GM12878 (cell line): ENCODE data around the gene ZMYND15. TPM values are rescaled to one million over a fixed set of nuclear protein-coding genes. Genes with fewer than 3 reads are reported as not detected.

Experiments
- ATAC-seq: fragments of 200-7000 bp; cut with Tn5 transposase; 3 replicates; pipeline ENCODE4 v1.9.1; 2020; ENCODE audit warnings: mild to moderate bottlenecking, moderate library complexity
- BruUV-seq: library from RNA; stranded (reverse); fragments of 400-500 nt; replicated peaks from 2 replicates; lab custom pipeline; 2021; lab: Mats Ljungman, UMichigan
- CTCF ChIA-PET: fragments of 300-600 bp; sonication (Branson Sonifier 250); formaldehyde crosslinking; extraction: SDS; loops from one replicate; lab custom pipeline; 2021; ENCODE audit warnings: inconsistent platforms; lab: Yijun Ruan, JAX
- POLR2A ChIA-PET: fragments of 350-600 bp; formaldehyde crosslinking; extraction: SDS; loops from one replicate; lab custom pipeline; 2021; ENCODE audit warnings: inconsistent platforms; lab: Charles Lee
- RAD21 ChIA-PET: fragments of 300-600 bp; sonication (Branson Sonifier 250); formaldehyde crosslinking; loops from one replicate; lab custom pipeline; 2023; ENCODE audit warnings: antibody characterized with exemption; ENCODE audit not compliant: unreplicated experiment; lab: Charles Lee
- SMC1A ChIA-PET: fragments of 300-600 bp; sonication (Branson Sonifier 250); formaldehyde crosslinking; loops from one replicate; lab custom pipeline; 2023; ENCODE audit not compliant: unreplicated experiment, uncharacterized antibody; lab: Charles Lee
- DNase-seq: peaks from one replicate; pipeline ENCODE4 v3.0.0-alpha.2; 2011; ENCODE audit warnings: low read depth, low spot score
- FAIRE-seq: peaks from 3 replicates; lab custom pipeline; 2011; peaks lifted over from hg19 to GRCh38; lab: Jason Lieb, UNC
- H2AFZ ChIP-seq: 2 replicates; pipeline ENCODE4 v1.6.0; 2011; ENCODE audit warnings: low read depth, low read length, control low read depth; ENCODE audit not compliant: control insufficient read depth
- H3K27ac ChIP-seq: 2 replicates; pipeline ENCODE4 v1.5.1; 2011; ENCODE audit warnings: control low read depth; ENCODE audit not compliant: control insufficient read depth, insufficient read depth
- H3K27me3 ChIP-seq, 2 experiments: replicated peaks in 1 of 2; 2 replicates each; pipeline versions ENCODE4 v1.6.0 to v1.6.1; 2011; ENCODE audit warnings: low read length in 1 of 2; ENCODE audit not compliant: control insufficient read depth in 2 of 2, insufficient read depth in 2 of 2
- H3K36me3 ChIP-seq, 2 experiments: 2 replicates each; pipeline ENCODE4 v1.5.1; 2011; ENCODE audit warnings: low read length in 1 of 2; ENCODE audit not compliant: control insufficient read depth in 2 of 2, insufficient read depth in 2 of 2
- H3K4me1 ChIP-seq: 2 replicates; pipeline ENCODE4 v1.6.1; 2011; ENCODE audit warnings: mild to moderate bottlenecking, low read length, moderate library complexity, mixed read lengths; ENCODE audit not compliant: control insufficient read depth, insufficient read depth
- H3K4me2 ChIP-seq: 2 replicates; pipeline ENCODE4 v1.6.0; 2011; ENCODE audit warnings: control low read depth; ENCODE audit not compliant: control insufficient read depth, insufficient read depth
- H3K4me3 ChIP-seq: fragments of 200-600 bp; sonication (generic); 2 replicates; pipeline ENCODE4 v1.5.1; 2016
- H3K79me2 ChIP-seq: 2 replicates; pipeline ENCODE4 v1.6.0; 2011; ENCODE audit warnings: low read length; ENCODE audit not compliant: control insufficient read depth, insufficient read depth
- H3K9ac ChIP-seq: 2 replicates; pipeline ENCODE4 v1.8.0; 2011; ENCODE audit warnings: low read length, control low read depth, mixed read lengths; ENCODE audit not compliant: control insufficient read depth, insufficient read depth
- H3K9me3 ChIP-seq: replicated peaks from 3 replicates; pipeline ENCODE4 v1.5.1; 2011; ENCODE audit warnings: mild to moderate bottlenecking, low read length; ENCODE audit not compliant: control insufficient read depth, insufficient read depth
- H4K20me1 ChIP-seq: 2 replicates; pipeline ENCODE4 v1.6.0; 2011; ENCODE audit not compliant: control insufficient read depth, insufficient read depth
- ATF3 ChIP-seq: IDR thresholded peaks from 2 replicates; pipeline ENCODE4 v1.6.1; 2011; ENCODE audit warnings: low read depth, mild to moderate bottlenecking, low read length, moderate library complexity, borderline replicate concordance; ENCODE audit errors: extremely low read depth
- MEF2A ChIP-seq: IDR thresholded peaks from 2 replicates; pipeline ENCODE4 v1.6.1; 2011; ENCODE audit warnings: low read depth, mild to moderate bottlenecking, low read length, moderate library complexity; ENCODE audit not compliant: insufficient read depth
- RCOR1 ChIP-seq: conservative IDR thresholded peaks from 2 replicates; pipeline ENCODE4 v1.6.1; 2012; ENCODE audit warnings: low read depth, low read length, improper control_type of control experiment
- SMARCA5 ChIP-seq: fragments of 450-650 bp; IDR thresholded peaks from 2 replicates; pipeline ENCODE4 v1.6.1; 2017; ENCODE audit warnings: mild to moderate bottlenecking
- YY1 ChIP-seq: IDR thresholded peaks from 2 replicates; pipeline ENCODE4 v1.6.1; 2011; ENCODE audit warnings: low read depth, mild to moderate bottlenecking, low read length
- WGBS: methylation state at CpG from one replicate; pipeline ENCODE4 v1.1.6; 2016; ENCODE audit warnings: low lambda C conversion rate; ENCODE audit not compliant: insufficient replicate concordance, insufficient coverage; ENCODE audit errors: missing lambda C conversion rate; 5-methylcytosine and 5-hydroxymethylcytosine counted together
- in situ Hi-C: fragments of 300-500 bp; cut with MboI; formaldehyde crosslinking; loops from 9 replicates; pipeline ENCODE4 v1.14.3; 2018; ENCODE audit warnings: mixed read lengths
- intact Hi-C: fragments of 100-400 bp; cut with micrococcal nuclease; formaldehyde crosslinking; loops from one replicate; pipeline ENCODE4 v1.14.2; 2022; ENCODE audit not compliant: unreplicated experiment
- polyA plus RNA-seq, 11 experiments: library from polyadenylated mRNA; depleted of rRNA in 4 of 11; unstranded in 6 of 11; stranded (reverse) in 5 of 11; fragments of >200 nt; fragmentation: Nextera tagmentation in 4 of 11; fragmentation: Illumina TruSeq in 1 of 11; extraction: Ambion mirVana in 4 of 11; extraction: Trizol in 1 of 11; gene quantifications; 1 replicate in 1 of 11; 2 replicates in 10 of 11; pipeline versions ENCODE4 v1.2.1 to v1.2.3, GENCODE V29; 2011 to 2016; ENCODE audit warnings: inconsistent platforms in 2 of 11, missing spikeins in 2 of 11, low read depth in 1 of 11
- total RNA-seq, 4 experiments: library from RNA; depleted of rRNA in 3 of 4; stranded (reverse); fragments of >200 nt in 3 of 4; fragmentation: Illumina TruSeq in 1 of 4; extraction: Trizol in 1 of 4; gene quantifications; 2 replicates each; pipeline versions ENCODE4 v1.2.1 to v1.2.3, GENCODE V29; 2013 to 2021

Gene ZMYND15
- total and polyA plus RNA-seq, 10 of the 15 experiments (the other 5 are each of a cell fraction or from before 2014, with no cell fraction given): 0.03 to 0.17 (median 0.06) TPM; not detected in 4

GRCh38 chr17:4772235-4772613 lies 32.6 kb downstream of the ZMYND15 start:
- intact Hi-C loops (no loop called here), in situ Hi-C loops (no loop called here)
- no peak for DNase-seq
- WGBS: 67% methylated on average over 9 of the region's 10 CpGs
- no peaks in the 10 kb centered on the region for H4K20me1 ChIP-seq
- no peak overlapping the region for H3K27ac ChIP-seq
- no peak for ATAC-seq
- ChIA-PET SMC1A (no interaction called here), POLR2A (no interaction called here), RAD21 (no interaction called here), CTCF (no interaction called here)
- H3K79me2 ChIP-seq: no peaks in the 10 kb centered on the region
- H3K36me3 ChIP-seq: no peaks in the 10 kb centered on the region
- no peaks in the 10 kb centered on the region for H3K9me3 ChIP-seq
- no peak overlapping the region for H3K9ac ChIP-seq
- H3K27me3 ChIP-seq: no peaks in the 10 kb centered on the region
- H3K4me1 ChIP-seq: peaks cover 14% of the 10 kb centered on the region
- no peak overlapping the region for H2AFZ ChIP-seq
- BruUV-seq: no TSS peak
- no peak overlapping the region for H3K4me2 ChIP-seq
- no peak for TF ChIP-seq SMARCA5
- TF ChIP-seq MEF2A: no peak
- TF ChIP-seq ATF3: no peak
- no peak for TF ChIP-seq YY1
- TF ChIP-seq, all 136 proteins: peak for 0
- H3K4me3 ChIP-seq: no peak overlapping the region
- no peak for FAIRE-seq

GRCh38 chr17:4777969-4778760 lies 38.5 kb downstream of the ZMYND15 start:
- H3K9me3 ChIP-seq: no peaks in the 10 kb centered on the region
- POLR2A ChIA-PET: interaction anchor here (1.4 kb wide), 1 partner anchor 46 kb away, joined by 3 read pairs; no protein-coding TSS in a partner anchor

More at GRCh38 chr17:4777969-4778760, 38.5 kb downstream of the ZMYND15 start:
- H3K27ac ChIP-seq: no peak overlapping the region
- no peak for TF ChIP-seq RCOR1
- H3K9ac ChIP-seq: no peak overlapping the region
- H3K4me1 ChIP-seq: peaks cover 11% of the 10 kb centered on the region
- intact Hi-C loops: no loop called here
- ATAC-seq: no peak
- ChIA-PET SMC1A (interaction anchor here (0.5 to 0.6 kb wide), 2 partner anchors 95 to 1827 kb away, joined by 3 read pairs; no protein-coding TSS in a partner anchor), RAD21 (no interaction called here), CTCF (interaction anchor here (0.8 kb wide), 1 partner anchor 12 kb away, joined by 5 read pairs; no protein-coding TSS in a partner anchor)
- H4K20me1 ChIP-seq: no peaks in the 10 kb centered on the region
- in situ Hi-C loops: no loop called here
- H2AFZ ChIP-seq: no peak overlapping the region
- no peaks in the 10 kb centered on the region for H3K36me3 ChIP-seq
- BruUV-seq: no TSS peak
- no peak overlapping the region for H3K4me3 ChIP-seq
- FAIRE-seq: no peak
- no peak for DNase-seq
- no peaks in the 10 kb centered on the region for H3K79me2 ChIP-seq
- H3K27me3 ChIP-seq: no peaks in the 10 kb centered on the region
- H3K4me2 ChIP-seq: no peak overlapping the region
- 33% methylated on average over 9 of the region's 9 CpGs for WGBS
